A172 (cell line): ENCODE data around the gene MYL12A. TPM values are rescaled to one million over a fixed set of nuclear protein-coding genes. Genes with fewer than 3 reads are reported as not detected.

Experiments
- DNase-seq: peaks from one replicate; pipeline ENCODE4 v3.0.0-alpha.2; 2015; ENCODE audit warnings: low spot score
- total RNA-seq: library from RNA; depleted of rRNA; stranded (reverse); fragments of >200 nt; shearing (Covaris generic); gene quantifications from 2 replicates; pipeline ENCODE4 v1.2.3, GENCODE V29; 2014

MYL12A gene
- total RNA-seq, 1 experiment from 2014 or later = 1,577 TPM

- DNase-seq = no peak
Observed at GRCh38 chr18:3224223-3224622, 23.4 kb upstream of the MYL12A start.

GRCh38 chr18:3225588-3225987 lies 22.0 kb upstream of the MYL12A start:
- DNase-seq = no peak

- no peak for DNase-seq
Observed at GRCh38 chr18:3226048-3226447, 21.6 kb upstream of the MYL12A start.

GRCh38 chr18:3230401-3231334 lies 16.9 kb upstream of the MYL12A start:
- DNase-seq = peak; percentile 68

- DNase-seq = no peak
Observed at GRCh38 chr18:3233004-3233403, 14.6 kb upstream of the MYL12A start.

GRCh38 chr18:3233433-3234168 lies 14.0 kb upstream of the MYL12A start:
- no peak for DNase-seq

DNA sequence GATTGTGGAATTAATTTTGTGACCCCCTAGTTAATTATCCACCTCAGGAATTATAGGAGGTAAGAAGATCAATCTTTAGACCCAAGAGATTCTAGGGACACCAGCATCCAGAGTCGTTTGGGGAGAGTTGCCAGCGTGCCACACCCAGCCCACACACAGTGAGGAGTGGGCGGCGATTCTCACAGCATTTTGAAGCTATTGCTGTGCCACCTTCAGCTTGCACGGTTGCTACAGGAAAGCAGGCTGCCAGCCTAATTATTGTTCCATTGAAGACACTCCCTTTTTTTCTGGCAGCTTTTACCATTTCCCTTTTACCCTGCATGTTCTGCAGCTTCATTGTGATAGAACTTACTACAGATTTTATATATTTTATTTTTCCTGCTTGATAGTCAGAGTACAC lies 13.1 kb upstream of the MYL12A start:
- no peak for DNase-seq

GRCh38 chr18:3235846-3236245 lies 11.8 kb upstream of the MYL12A start:
- DNase-seq = no peak

- no peak for DNase-seq
Observed at GRCh38 chr18:3236470-3236869, 11.1 kb upstream of the MYL12A start.

DNA sequence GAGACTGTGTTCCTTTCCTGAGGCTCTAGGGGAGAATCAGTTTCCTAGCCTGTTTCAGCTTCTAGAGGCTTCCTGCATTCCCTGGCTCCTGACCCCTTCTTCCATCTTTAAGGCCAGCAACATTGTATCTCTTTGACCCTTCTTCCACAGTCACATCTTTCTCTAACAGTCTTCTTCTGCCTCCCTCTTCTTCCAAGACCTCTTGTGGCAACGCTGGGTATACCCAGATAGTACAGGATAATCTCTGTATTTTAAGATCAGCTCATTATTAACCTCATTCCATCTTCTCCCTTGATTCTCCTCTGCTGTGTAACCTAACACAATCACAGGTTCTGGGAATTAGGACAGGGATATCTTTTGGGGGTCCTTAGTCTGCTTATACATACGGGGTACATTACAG lies 8.9 kb upstream of the MYL12A start:
- DNase-seq = no peak

DNA sequence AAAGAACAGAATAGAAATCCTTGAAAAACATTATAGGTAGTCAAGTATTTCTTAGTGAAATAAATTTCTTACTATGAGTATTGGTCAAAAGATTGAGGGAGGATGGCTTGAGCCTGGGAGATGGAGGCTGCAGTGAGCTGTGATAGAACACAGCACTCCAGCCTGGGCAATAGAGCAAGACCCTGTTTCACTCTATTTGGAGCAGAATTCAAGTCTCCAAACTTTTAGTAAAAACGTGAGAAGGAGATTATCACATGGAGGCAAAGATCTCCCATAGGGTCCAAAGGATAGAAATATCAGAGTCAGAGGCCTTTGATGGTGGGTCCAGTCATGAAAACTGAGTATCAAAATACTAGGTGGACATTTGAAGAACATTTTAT lies 2.4 kb upstream of the MYL12A start:
- no peak for DNase-seq

- peak; percentile 87 for DNase-seq
Observed at GRCh38 chr18:3245853-3246634, 1.6 kb upstream of the MYL12A start.

- DNase-seq = no peak
Observed at GRCh38 chr18:3246635-3247239, 864 bp upstream of the MYL12A start.

DNA sequence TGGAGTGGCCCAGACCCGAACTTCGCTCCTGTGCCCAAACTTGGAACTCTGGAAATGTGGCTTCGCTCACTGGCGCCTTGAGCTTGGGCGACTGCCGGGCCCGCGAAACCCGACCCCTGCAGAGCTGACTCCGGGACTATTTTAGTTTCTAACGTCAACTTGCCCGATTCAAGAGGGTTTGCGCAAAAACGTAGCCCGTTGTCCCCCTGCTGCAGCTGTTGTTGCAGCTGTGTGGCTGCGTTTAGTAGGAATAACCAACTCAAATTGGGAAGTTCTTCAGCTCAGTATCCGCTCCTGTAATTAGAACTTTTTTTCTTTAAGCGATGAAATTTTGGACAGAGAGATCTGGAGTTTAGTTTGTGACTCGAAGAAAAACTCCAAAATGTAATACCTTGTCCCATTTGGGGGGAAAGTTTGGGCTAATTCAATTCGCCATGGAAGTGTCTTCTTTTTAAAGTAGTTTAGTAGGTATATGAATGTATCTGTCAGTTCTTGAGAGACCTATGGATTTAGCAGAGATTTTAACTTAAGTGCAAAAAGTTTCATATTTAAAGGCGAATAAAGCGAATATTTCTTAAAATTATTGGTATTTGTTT lies 559 bp downstream of the MYL12A start:
- no peak for DNase-seq

DNA sequence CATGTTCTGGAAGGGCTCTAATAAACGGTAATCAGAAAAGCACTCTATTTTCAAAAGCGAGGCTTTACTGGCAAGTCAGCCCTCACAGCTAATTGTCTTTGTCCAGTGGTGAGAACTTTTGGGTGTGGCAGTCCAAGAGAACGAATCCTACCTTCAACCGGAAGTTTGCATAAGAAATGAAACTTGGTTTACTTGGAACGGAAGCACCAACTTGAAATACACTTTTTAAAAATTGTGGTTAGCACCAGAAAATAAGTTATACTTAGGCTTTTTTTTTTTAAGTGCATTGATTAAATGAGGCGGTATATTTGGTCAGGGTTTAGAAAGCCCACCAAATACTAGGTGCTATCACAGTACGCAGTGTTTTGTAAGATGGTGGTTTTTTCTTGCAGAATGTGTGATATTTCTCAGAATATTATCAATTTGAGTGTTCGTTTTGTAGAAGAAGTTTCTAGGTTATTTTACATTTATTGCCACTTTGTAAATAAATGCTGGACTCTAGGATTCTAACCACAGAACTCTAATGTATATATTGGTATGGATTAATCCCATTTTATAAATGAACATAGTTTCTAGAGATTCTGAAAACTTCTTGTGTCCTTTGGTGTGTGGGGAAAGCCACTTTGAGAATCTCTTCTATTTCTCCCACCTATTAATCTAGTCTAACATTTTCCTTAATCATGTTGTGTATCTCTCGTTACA lies 1.2 kb downstream of the MYL12A start:
- peak; percentile 67 for DNase-seq

DNA sequence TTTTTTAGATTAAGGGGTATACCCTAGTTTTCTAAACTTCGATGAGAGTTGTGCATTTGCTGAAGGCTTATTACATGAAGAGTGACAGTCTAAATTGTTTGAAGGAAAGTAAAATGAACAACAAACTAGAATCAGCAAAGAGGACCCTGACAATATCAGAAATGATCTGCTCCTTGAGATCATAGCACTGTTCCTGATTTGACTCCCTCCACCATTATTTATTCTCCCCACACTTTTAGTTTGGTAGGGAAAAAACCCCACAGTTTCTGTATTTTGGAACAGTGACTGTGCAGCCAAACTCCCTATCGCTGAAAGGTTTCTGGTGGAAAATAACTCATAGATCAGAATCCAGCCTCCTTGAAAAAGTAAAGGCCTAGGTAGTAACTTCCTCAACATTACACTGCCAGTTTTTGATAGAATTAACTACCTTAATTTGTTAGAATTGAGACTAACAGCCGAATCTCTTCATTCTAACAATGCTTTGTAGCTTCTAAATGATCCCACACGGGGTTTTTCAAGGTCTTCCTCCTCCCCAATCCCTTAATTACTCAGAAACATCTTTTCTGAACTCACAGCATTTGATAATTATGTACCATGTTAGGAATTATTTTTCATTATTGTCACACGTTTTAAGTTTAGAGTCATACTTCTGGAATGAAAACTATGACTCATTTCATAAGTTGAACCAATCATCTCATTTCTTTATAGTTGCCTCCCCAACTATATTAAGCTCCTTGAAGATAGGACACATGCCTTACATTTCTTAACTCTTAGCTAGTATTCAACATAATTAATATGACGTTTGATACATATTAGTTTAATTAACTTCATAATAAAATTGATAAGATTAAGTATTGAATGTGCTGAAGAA lies 2.9 kb downstream of the MYL12A start:
- peak; percentile 85 for DNase-seq

DNA sequence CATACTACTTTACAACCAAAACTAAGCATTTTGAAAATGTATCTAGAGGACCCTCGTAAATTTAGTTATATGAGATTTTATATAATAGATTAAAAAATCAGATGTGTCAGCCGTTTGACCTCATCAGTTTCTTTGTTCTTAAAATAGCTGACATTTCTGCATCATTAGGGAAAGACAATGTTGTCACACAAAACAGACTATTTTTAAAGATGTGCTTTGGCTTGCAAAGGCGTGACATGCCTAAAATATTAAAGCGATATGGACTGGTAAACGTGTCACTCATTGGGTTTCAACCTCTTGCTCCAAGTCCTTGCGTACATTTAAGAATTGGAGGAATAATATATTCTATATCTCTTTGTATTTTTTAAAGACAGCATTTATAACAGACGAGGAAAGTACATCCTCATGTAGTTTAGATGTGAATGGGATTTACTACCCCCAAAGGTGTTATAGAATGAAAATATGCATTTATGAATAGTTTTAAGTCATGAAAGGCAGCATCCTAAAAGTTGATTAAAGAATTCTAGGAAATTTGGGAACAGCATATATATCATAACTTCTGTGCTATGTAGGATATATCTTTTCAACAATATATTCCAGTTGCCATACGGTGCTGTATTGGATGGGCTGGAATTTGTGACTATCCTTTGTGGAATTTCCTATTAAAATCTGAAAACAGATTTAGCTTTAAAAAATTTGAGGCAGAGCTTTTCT lies 3.8 kb downstream of the MYL12A start:
- peak; percentile 44 for DNase-seq

DNA sequence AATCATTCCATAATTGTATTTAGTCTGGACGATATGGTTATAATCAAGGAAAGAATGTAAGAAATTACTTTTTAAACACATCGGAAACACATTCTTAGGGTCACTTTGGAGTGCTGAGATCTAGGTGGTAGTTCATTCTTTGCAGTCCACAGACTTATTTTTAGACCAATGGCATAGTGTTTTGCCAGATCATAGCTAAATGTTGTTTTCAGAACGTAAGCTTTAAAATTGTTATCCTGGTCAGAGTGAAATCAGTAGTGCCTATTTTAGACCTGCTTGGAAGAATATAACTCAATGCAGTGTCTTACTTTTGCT lies 4.3 kb downstream of the MYL12A start:
- peak; percentile 68 for DNase-seq

DNA sequence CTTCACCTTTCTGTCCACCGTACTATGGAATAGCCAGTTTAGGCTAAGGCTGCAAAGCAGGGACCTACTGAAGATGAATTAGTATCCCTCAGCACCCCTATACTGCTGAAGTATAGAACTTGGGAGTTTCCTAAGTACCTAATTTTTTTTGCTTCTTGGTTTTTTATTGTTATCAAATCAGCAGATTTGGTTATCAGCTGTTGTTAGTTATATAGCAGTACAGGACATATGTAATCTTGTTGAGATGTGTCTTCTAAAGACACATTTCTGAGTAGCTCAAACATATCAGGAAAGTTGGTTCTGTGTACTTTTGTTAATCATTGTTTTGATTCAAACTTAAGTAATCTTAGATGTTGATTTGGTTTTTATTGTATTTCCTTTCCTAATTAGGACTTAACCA lies 5.2 kb downstream of the MYL12A start:
- DNase-seq = no peak
